ENCODE data around the gene PLAU. TPM values are rescaled to one million over a fixed set of nuclear protein-coding genes. Genes with fewer than 3 reads are reported as not detected.

Gene PLAU
- total RNA-seq, 1 donor from 2014 or later: 7.6 TPM

DNA sequence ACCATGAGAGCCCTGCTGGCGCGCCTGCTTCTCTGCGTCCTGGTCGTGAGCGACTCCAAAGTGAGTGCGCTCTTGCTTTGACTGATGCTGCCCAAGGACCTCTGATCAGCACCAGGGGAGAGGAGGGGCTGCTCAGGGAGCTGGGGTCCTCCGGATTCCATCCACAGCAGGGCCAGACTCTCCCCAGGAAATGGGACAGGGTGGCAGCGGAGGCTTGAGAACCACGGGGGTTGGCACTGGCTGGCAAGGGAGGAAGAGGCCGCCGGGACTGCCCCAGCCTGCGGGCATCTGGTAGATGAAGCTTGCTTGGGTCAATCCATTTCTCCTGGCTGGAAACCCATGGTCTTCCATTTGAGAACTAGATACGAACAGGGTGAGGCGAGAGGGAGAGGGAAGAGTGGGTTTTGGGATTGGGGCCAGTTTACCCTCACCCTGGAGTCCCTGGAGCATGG, 647 bp downstream of the PLAU start:
- H3K27ac Mint-ChIP-seq: no peak overlapping the region
- H3K4me1 ChIP-seq: peaks cover 9% of the 10 kb centered on the region
- H3K4me1 Mint-ChIP-seq: peaks cover 51% of the 10 kb centered on the region
- H2AFZ ChIP-seq (replicated peaks): peak overlapping the region; percentile 99
- H3K4me3 ChIP-seq: peak overlapping the region; percentile 79
- H3K4me2 ChIP-seq: peak overlapping the region; percentile 82
- no peaks in the 10 kb centered on the region for H3K36me3 ChIP-seq
- no peaks in the 10 kb centered on the region for H3K79me2 ChIP-seq (ENCODE audit: low read depth)
- peaks cover 43% of the 10 kb centered on the region for H3K27me3 Mint-ChIP-seq (ENCODE audit: insufficient read depth, low read depth)
- peaks cover 35% of the 10 kb centered on the region for H3K27me3 ChIP-seq
- H3K9me3 ChIP-seq (ENCODE audit: low read depth): no peaks in the 10 kb centered on the region
- no peak overlapping the region for H3K9ac ChIP-seq
- peak; percentile 16 for TF ChIP-seq EZH2 (IDR thresholded peaks at IDR 0.05)
- no peak for TF ChIP-seq EZH2phosphoT487 (IDR thresholded peaks at IDR 0.05)
- TF ChIP-seq, protein P1, sequence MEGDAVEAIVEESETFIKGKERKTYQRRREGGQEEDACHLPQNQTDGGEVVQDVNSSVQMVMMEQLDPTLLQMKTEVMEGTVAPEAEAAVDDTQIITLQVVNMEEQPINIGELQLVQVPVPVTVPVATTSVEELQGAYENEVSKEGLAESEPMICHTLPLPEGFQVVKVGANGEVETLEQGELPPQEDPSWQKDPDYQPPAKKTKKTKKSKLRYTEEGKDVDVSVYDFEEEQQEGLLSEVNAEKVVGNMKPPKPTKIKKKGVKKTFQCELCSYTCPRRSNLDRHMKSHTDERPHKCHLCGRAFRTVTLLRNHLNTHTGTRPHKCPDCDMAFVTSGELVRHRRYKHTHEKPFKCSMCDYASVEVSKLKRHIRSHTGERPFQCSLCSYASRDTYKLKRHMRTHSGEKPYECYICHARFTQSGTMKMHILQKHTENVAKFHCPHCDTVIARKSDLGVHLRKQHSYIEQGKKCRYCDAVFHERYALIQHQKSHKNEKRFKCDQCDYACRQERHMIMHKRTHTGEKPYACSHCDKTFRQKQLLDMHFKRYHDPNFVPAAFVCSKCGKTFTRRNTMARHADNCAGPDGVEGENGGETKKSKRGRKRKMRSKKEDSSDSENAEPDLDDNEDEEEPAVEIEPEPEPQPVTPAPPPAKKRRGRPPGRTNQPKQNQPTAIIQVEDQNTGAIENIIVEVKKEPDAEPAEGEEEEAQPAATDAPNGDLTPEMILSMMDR (IDR thresholded peaks at IDR 0.05): no peak
- peaks cover 17% of the 10 kb centered on the region for H3F3A ChIP-seq (ENCODE audit: low read depth)
- no peaks in the 10 kb centered on the region for H3K36me3 Mint-ChIP-seq
- H3K9me3 Mint-ChIP-seq: no peaks in the 10 kb centered on the region
- H3K27ac ChIP-seq: no peak overlapping the region
- H3K4me3 Mint-ChIP-seq: peak overlapping the region; percentile 97
- DNase-seq (ENCODE audit: low spot score): no peak
- no peaks in the 10 kb centered on the region for H4K20me1 ChIP-seq (ENCODE audit: low read depth)

DNA sequence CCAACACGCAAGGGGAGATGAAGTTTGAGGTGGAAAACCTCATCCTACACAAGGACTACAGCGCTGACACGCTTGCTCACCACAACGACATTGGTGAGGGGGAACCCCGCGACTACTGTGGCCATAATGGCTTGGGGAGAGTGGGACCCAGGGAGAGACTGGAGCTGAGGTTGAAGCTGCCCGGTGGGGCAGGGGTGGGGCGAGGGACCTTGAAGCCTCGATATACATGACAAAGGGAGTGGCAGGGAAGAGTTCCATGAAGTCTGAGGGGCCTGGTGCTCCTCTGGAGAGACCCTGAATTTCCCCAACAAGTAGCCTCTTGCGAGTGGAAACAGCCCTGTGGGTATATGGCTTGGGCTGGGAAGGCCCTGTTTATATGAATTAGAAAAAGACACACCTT, 3.1 kb downstream of the PLAU start:
- H3K27ac ChIP-seq: no peak overlapping the region
- H3K4me3 Mint-ChIP-seq: no peak overlapping the region

DNA sequence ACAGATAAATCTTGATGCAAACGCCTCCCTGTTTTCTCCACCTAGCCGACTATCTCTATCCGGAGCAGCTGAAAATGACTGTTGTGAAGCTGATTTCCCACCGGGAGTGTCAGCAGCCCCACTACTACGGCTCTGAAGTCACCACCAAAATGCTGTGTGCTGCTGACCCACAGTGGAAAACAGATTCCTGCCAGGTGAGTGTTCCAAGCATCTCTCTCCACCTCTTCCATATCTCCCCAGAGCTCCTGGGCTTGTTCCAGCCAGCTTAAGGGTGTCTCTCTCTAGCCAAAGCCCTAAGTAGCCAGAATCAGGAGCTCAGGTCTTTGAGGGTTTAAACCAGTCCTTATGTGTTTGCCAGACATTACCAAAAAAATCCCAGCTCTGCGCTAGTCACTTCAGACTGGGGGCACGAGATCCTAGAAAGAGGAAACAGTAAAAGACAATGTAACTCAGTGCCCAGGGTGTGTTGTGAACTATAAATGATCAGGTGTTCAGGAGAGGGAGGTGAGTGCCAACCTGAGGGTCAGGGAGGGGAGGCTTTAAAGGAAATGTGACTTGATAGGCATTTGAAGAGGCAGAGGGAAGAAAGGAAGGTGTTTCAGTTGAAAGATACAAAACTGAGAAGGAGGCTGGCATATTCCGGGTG, 4.4 kb downstream of the PLAU start:
- no peak overlapping the region for H2AFZ ChIP-seq (replicated peaks)
- no peaks in the 10 kb centered on the region for H3K36me3 ChIP-seq
- H3K4me1 ChIP-seq: peaks cover under 1% of the 10 kb centered on the region
- H4K20me1 ChIP-seq (ENCODE audit: low read depth): no peaks in the 10 kb centered on the region
- no peaks in the 10 kb centered on the region for H3K79me2 ChIP-seq (ENCODE audit: low read depth)
- H3K27ac Mint-ChIP-seq: peak overlapping the region; percentile 29
- H3K27me3 Mint-ChIP-seq (ENCODE audit: insufficient read depth, low read depth): peaks cover 40% of the 10 kb centered on the region
- H3K9me3 ChIP-seq (ENCODE audit: low read depth): no peaks in the 10 kb centered on the region
- peaks cover 21% of the 10 kb centered on the region for H3K27me3 ChIP-seq
- H3K4me1 Mint-ChIP-seq: peaks cover 35% of the 10 kb centered on the region
- H3K9ac ChIP-seq: no peak overlapping the region
- H3F3A ChIP-seq (ENCODE audit: low read depth): peaks cover 5% of the 10 kb centered on the region
- TF ChIP-seq EZH2phosphoT487 (IDR thresholded peaks at IDR 0.05): no peak
- no peak overlapping the region for H3K4me3 Mint-ChIP-seq
- no peaks in the 10 kb centered on the region for H3K36me3 Mint-ChIP-seq
- H3K4me3 ChIP-seq: no peak overlapping the region
- H3K9me3 Mint-ChIP-seq: peaks cover 4% of the 10 kb centered on the region
- H3K4me2 ChIP-seq: no peak overlapping the region
- no peak overlapping the region for H3K27ac ChIP-seq
- DNase-seq (ENCODE audit: low spot score): no peak

More for the DNA sequence above, 3.1 kb downstream of the PLAU start:
- peaks cover 5% of the 10 kb centered on the region for H3K4me1 ChIP-seq
- no peaks in the 10 kb centered on the region for H3K79me2 ChIP-seq (ENCODE audit: low read depth)
- no peaks in the 10 kb centered on the region for H4K20me1 ChIP-seq (ENCODE audit: low read depth)
- peaks cover 34% of the 10 kb centered on the region for H3K27me3 ChIP-seq
- H3K36me3 ChIP-seq: no peaks in the 10 kb centered on the region
- no peak overlapping the region for H2AFZ ChIP-seq (replicated peaks)
- H3F3A ChIP-seq (ENCODE audit: low read depth): peaks cover 11% of the 10 kb centered on the region
- no peaks in the 10 kb centered on the region for H3K9me3 ChIP-seq (ENCODE audit: low read depth)
- TF ChIP-seq, protein P1 (IDR thresholded peaks at IDR 0.05): no peak
- no peak for TF ChIP-seq EZH2phosphoT487 (IDR thresholded peaks at IDR 0.05)
- TF ChIP-seq EZH2 (IDR thresholded peaks at IDR 0.05): no peak
- no peak overlapping the region for H3K4me2 ChIP-seq
- H3K36me3 Mint-ChIP-seq: no peaks in the 10 kb centered on the region
- H3K4me1 Mint-ChIP-seq: peaks cover 39% of the 10 kb centered on the region
- H3K9ac ChIP-seq: no peak overlapping the region
- peaks cover 43% of the 10 kb centered on the region for H3K27me3 Mint-ChIP-seq (ENCODE audit: insufficient read depth, low read depth)
- H3K4me3 ChIP-seq: no peak overlapping the region
- DNase-seq (ENCODE audit: low spot score): no peak
- no peak overlapping the region for H3K27ac Mint-ChIP-seq
- H3K9me3 Mint-ChIP-seq: peaks cover 4% of the 10 kb centered on the region

DNA sequence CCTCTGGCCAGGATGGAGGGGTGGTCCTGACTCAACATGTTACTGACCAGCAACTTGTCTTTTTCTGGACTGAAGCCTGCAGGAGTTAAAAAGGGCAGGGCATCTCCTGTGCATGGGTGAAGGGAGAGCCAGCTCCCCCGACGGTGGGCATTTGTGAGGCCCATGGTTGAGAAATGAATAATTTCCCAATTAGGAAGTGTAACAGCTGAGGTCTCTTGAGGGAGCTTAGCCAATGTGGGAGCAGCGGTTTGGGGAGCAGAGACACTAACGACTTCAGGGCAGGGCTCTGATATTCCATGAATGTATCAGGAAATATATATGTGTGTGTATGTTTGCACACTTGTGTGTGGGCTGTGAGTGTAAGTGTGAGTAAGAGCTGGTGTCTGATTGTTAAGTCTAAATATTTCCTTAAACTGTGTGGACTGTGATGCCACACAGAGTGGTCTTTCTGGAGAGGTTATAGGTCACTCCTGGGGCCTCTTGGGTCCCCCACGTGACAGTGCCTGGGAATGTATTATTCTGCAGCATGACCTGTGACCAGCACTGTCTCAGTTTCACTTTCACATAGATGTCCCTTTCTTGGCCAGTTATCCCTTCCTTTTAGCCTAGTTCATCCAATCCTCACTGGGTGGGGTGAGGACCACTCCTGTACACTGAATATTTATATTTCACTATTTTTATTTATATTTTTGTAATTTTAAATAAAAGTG, 6.0 kb downstream of the PLAU start:
- TF ChIP-seq, protein P1 (IDR thresholded peaks at IDR 0.05): no peak
- no peak for TF ChIP-seq EZH2phosphoT487 (IDR thresholded peaks at IDR 0.05)
- no peak for TF ChIP-seq EZH2 (IDR thresholded peaks at IDR 0.05)
- Histone ChIP-seq H3K4me2 (no peak overlapping the region), H3K9ac (no peak overlapping the region), H2AFZ (replicated peaks) (no peak overlapping the region), H3F3A (ENCODE audit: low read depth) (peaks cover 5% of the 10 kb centered on the region), H3K27ac (no peak overlapping the region), H3K27me3 (peaks cover 12% of the 10 kb centered on the region), H3K79me2 (ENCODE audit: low read depth) (no peaks in the 10 kb centered on the region), H3K4me1 (no peaks in the 10 kb centered on the region), H3K4me3 (no peak overlapping the region), H3K9me3 (ENCODE audit: low read depth) (no peaks in the 10 kb centered on the region), H3K36me3 (no peaks in the 10 kb centered on the region), H4K20me1 (ENCODE audit: low read depth) (no peaks in the 10 kb centered on the region)
- H3K4me3 Mint-ChIP-seq: no peak overlapping the region
- H3K27me3 Mint-ChIP-seq (ENCODE audit: insufficient read depth, low read depth): peaks cover 33% of the 10 kb centered on the region
- no peaks in the 10 kb centered on the region for H3K36me3 Mint-ChIP-seq
- peaks cover 4% of the 10 kb centered on the region for H3K9me3 Mint-ChIP-seq
- H3K4me1 Mint-ChIP-seq: peaks cover 24% of the 10 kb centered on the region
- no peak overlapping the region for H3K27ac Mint-ChIP-seq
- DNase-seq (ENCODE audit: low spot score): no peak
